Activated T-cell treated with anti-CD3 and anti-CD28 coated beads, Interleukin-2, amount 50 U/mL, for 24 hours (primary cell): ENCODE measurements around the gene RGL2.

ENCODE experiments used
- DNase-seq: peaks from one replicate; pipeline ENCODE4 v3.0.0-alpha.2; 2020
- H3K27ac Mint-ChIP-seq: 2 replicates; pipeline ENCODE4 v1.8.0; 2020; ENCODE audit warnings: mild to moderate bottlenecking, mixed read lengths
- H3K27me3 Mint-ChIP-seq: 2 replicates; pipeline ENCODE4 v1.8.0; 2020; ENCODE audit warnings: mixed read lengths
- H3K36me3 Mint-ChIP-seq: 2 replicates; pipeline ENCODE4 v1.8.0; 2020; ENCODE audit warnings: low read depth, mixed read lengths
- H3K4me1 Mint-ChIP-seq: 2 replicates; pipeline ENCODE4 v1.8.0; 2020; ENCODE audit warnings: low read depth, mixed read lengths
- H3K4me3 Mint-ChIP-seq: 2 replicates; pipeline ENCODE4 v1.8.0; 2020; ENCODE audit warnings: mild to moderate bottlenecking, moderate library complexity, mixed read lengths
- H3K9me3 Mint-ChIP-seq: 2 replicates; pipeline ENCODE4 v1.8.0; 2020; ENCODE audit warnings: mixed read lengths

RGL2 gene

GRCh38 chr6:33321227-33321626 is 22.5 kb upstream of the RGL2 start:
- H3K4me3 Mint-ChIP-seq: peak overlapping the region; percentile 92
- H3K36me3 Mint-ChIP-seq: peaks cover 69% of the 10 kb centered on the region
- H3K9me3 Mint-ChIP-seq: no peaks in the 10 kb centered on the region
- DNase-seq: no peak
- no peaks in the 10 kb centered on the region for H3K27me3 Mint-ChIP-seq
- peak overlapping the region; percentile 98 for H3K27ac Mint-ChIP-seq
- H3K4me1 Mint-ChIP-seq: peaks cover 64% of the 10 kb centered on the region

- Mint-ChIP-seq H3K27ac (peak overlapping the region; percentile 98), H3K4me3 (peak overlapping the region; percentile 92), H3K4me1 (peaks cover 71% of the 10 kb centered on the region), H3K27me3 (no peaks in the 10 kb centered on the region), H3K9me3 (no peaks in the 10 kb centered on the region), H3K36me3 (peaks cover 74% of the 10 kb centered on the region)
- DNase-seq: no peak
These were observed 21.8 kb upstream of the RGL2 start for GRCh38 chr6:33320315-33321181.

GRCh38 chr6:33319939-33320314 is 21.2 kb upstream of the RGL2 start:
- H3K27ac Mint-ChIP-seq: peak overlapping the region; percentile 98
- peaks cover 74% of the 10 kb centered on the region for H3K36me3 Mint-ChIP-seq
- no peaks in the 10 kb centered on the region for H3K9me3 Mint-ChIP-seq
- no peaks in the 10 kb centered on the region for H3K27me3 Mint-ChIP-seq
- peak overlapping the region; percentile 90 for H3K4me3 Mint-ChIP-seq
- peaks cover 77% of the 10 kb centered on the region for H3K4me1 Mint-ChIP-seq
- no peak for DNase-seq

- H3K4me3 Mint-ChIP-seq: peak overlapping the region; percentile 90
- H3K27ac Mint-ChIP-seq: peak overlapping the region; percentile 98
- peaks cover 79% of the 10 kb centered on the region for H3K36me3 Mint-ChIP-seq
- H3K9me3 Mint-ChIP-seq: no peaks in the 10 kb centered on the region
- DNase-seq: no peak
- no peaks in the 10 kb centered on the region for H3K27me3 Mint-ChIP-seq
- peaks cover 74% of the 10 kb centered on the region for H3K4me1 Mint-ChIP-seq
These were observed 19.8 kb upstream of the RGL2 start for GRCh38 chr6:33318426-33319073.

- no peaks in the 10 kb centered on the region for H3K27me3 Mint-ChIP-seq
- H3K9me3 Mint-ChIP-seq: no peaks in the 10 kb centered on the region
- peak; percentile 96 for DNase-seq
- H3K36me3 Mint-ChIP-seq: peaks cover 79% of the 10 kb centered on the region
- H3K4me1 Mint-ChIP-seq: peaks cover 72% of the 10 kb centered on the region
- peak within 1 kb of the TSS; percentile 99 for H3K4me3 Mint-ChIP-seq
- H3K27ac Mint-ChIP-seq: peak within 1 kb of the TSS; percentile 98
These were observed 19.1 kb upstream of the RGL2 start, which contains the start of gene ZBTB22 for GRCh38 chr6:33317669-33318425. ZBTB22 (minus strand) TSS chr6:33317744; CDS start chr6:33316916, 828 bp downstream.

- Mint-ChIP-seq H3K4me1 (peaks cover 75% of the 10 kb centered on the region), H3K4me3 (peak overlapping the region; percentile 99), H3K9me3 (no peaks in the 10 kb centered on the region), H3K27ac (peak overlapping the region; percentile 84), H3K27me3 (no peaks in the 10 kb centered on the region), H3K36me3 (peaks cover 79% of the 10 kb centered on the region)
- DNase-seq: no peak
These were observed 18.6 kb upstream of the RGL2 start for GRCh38 chr6:33317419-33317668.

- Mint-ChIP-seq H3K4me3 (peak overlapping the region; percentile 99), H3K27ac (peak overlapping the region; percentile 84), H3K27me3 (no peaks in the 10 kb centered on the region), H3K36me3 (peaks cover 79% of the 10 kb centered on the region), H3K9me3 (no peaks in the 10 kb centered on the region), H3K4me1 (peaks cover 77% of the 10 kb centered on the region)
- DNase-seq: no peak
These were observed 18.1 kb upstream of the RGL2 start for GRCh38 chr6:33316603-33317418.

- peaks cover 77% of the 10 kb centered on the region for H3K36me3 Mint-ChIP-seq
- no peaks in the 10 kb centered on the region for H3K27me3 Mint-ChIP-seq
- DNase-seq: no peak
These were observed 17.3 kb upstream of the RGL2 start for GRCh38 chr6:33315793-33316602.

GRCh38 chr6:33314943-33315792 is 16.4 kb upstream of the RGL2 start:
- peaks cover 69% of the 10 kb centered on the region for H3K4me1 Mint-ChIP-seq
- H3K36me3 Mint-ChIP-seq: peaks cover 76% of the 10 kb centered on the region
- H3K4me3 Mint-ChIP-seq: peak overlapping the region; percentile 99
- no peaks in the 10 kb centered on the region for H3K27me3 Mint-ChIP-seq
- no peak for DNase-seq
- H3K9me3 Mint-ChIP-seq: no peaks in the 10 kb centered on the region
- H3K27ac Mint-ChIP-seq: peak overlapping the region; percentile 99

More at GRCh38 chr6:33315793-33316602, 17.3 kb upstream of the RGL2 start:
- peak overlapping the region; percentile 99 for H3K4me3 Mint-ChIP-seq
- H3K27ac Mint-ChIP-seq: peak overlapping the region; percentile 84
- no peaks in the 10 kb centered on the region for H3K9me3 Mint-ChIP-seq
- H3K4me1 Mint-ChIP-seq: peaks cover 74% of the 10 kb centered on the region

GRCh38 chr6:33314515-33314942 is 15.8 kb upstream of the RGL2 start:
- DNase-seq: peak; percentile 70
- Mint-ChIP-seq H3K36me3 (peaks cover 76% of the 10 kb centered on the region), H3K27ac (peak overlapping the region; percentile 99), H3K27me3 (no peaks in the 10 kb centered on the region), H3K4me1 (peaks cover 65% of the 10 kb centered on the region), H3K9me3 (no peaks in the 10 kb centered on the region), H3K4me3 (peak overlapping the region; percentile 99)

GRCh38 chr6:33313709-33314514 is 15.2 kb upstream of the RGL2 start, which contains the start of gene TAPBP:
TAPBP (minus strand) TSS chr6:33314078; CDS start chr6:33314041, 37 bp downstream.
- H3K4me3 Mint-ChIP-seq: peak within 1 kb of the TSS; percentile 99
- no peaks in the 10 kb centered on the region for H3K9me3 Mint-ChIP-seq
- peaks cover 76% of the 10 kb centered on the region for H3K36me3 Mint-ChIP-seq
- peak within 1 kb of the TSS; percentile 99 for H3K27ac Mint-ChIP-seq
- H3K27me3 Mint-ChIP-seq: no peaks in the 10 kb centered on the region
- peak; percentile 88 for DNase-seq
- peaks cover 61% of the 10 kb centered on the region for H3K4me1 Mint-ChIP-seq

- Mint-ChIP-seq H3K27me3 (no peaks in the 10 kb centered on the region), H3K4me1 (peaks cover 61% of the 10 kb centered on the region), H3K36me3 (peaks cover 76% of the 10 kb centered on the region), H3K4me3 (peak overlapping the region; percentile 99), H3K9me3 (no peaks in the 10 kb centered on the region), H3K27ac (peak overlapping the region; percentile 99)
- peak; percentile 76 for DNase-seq
These were observed 14.5 kb upstream of the RGL2 start for GRCh38 chr6:33313105-33313708.
